Measurements from ENCODE around the gene GSG1L.
"Not testable (repeated sequence)": the region's sequence is repeated elsewhere in the genome, so short reads cannot be mapped to it uniquely, and the experiment has no call there.

GSG1L gene

GRCh38 chr16:27899736-27900135 lies 163.8 kb downstream of the GSG1L start:
- Mint-ChIP-seq H3K4me3 (no peak overlapping the region), H3K36me3 (ENCODE audit: low read depth) (no peaks in the 10 kb centered on the region), H3K27me3 (peaks cover 26% of the 10 kb centered on the region), H3K4me1 (ENCODE audit: low read depth) (no peaks in the 10 kb centered on the region), H3K27ac (no peak overlapping the region), H3K9me3 (no peaks in the 10 kb centered on the region)
- DNase-seq, result no peak

DNA sequence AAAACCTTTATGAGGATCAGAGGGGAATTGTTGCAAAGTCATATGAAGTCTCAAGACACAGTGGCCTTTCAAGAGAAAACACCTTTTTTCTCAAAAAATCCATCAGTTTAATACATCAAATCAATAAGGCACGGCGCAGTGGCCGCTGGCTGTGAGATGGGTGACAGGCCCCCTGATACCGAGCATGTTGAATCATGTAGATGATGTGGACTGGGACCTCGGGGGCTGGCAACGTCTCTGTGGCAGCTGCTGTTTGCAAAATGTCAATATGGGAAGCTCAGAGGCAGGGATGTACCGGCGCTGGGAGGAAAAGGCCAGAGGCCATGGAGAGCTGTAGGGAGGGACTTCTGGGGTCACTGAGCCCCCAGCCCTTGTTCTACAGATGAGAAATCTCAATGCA lies 169.1 kb downstream of the GSG1L start:
- Mint-ChIP-seq H3K4me3 (no peak overlapping the region), H3K27me3 (peaks cover 35% of the 10 kb centered on the region), H3K27ac (no peak overlapping the region)

DNA sequence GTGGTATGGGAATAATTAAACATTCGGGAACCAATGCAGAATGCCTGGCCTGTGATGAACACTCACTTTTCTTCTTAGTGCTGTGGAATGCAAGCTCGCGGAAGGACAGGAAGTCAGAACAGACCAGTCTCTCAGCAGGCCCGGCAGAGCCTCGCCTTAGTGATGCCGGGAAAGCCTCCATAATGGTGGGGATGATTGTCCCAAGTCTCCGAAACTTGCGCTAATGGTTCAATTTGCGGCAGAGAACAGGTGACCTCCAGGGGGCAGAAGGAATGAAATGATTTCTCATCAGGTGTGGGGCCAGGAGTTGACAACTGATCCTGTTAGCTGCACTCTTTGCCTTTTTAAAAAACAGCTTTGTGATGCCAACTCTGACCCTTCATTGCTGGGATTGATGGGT lies 170.6 kb downstream of the GSG1L start:
- Mint-ChIP-seq H3K27ac (no peak overlapping the region), H3K4me3 (no peak overlapping the region), H3K36me3 (ENCODE audit: low read depth) (no peaks in the 10 kb centered on the region), H3K4me1 (ENCODE audit: low read depth) (no peaks in the 10 kb centered on the region), H3K9me3 (no peaks in the 10 kb centered on the region), H3K27me3 (peaks cover 35% of the 10 kb centered on the region)
- DNase-seq, result no peak

More for the DNA sequence above, 169.1 kb downstream of the GSG1L start:
- no peaks in the 10 kb centered on the region for H3K9me3 Mint-ChIP-seq
- no peak for DNase-seq
- H3K4me1 Mint-ChIP-seq (ENCODE audit: low read depth), result no peaks in the 10 kb centered on the region
- no peaks in the 10 kb centered on the region for H3K36me3 Mint-ChIP-seq (ENCODE audit: low read depth)

DNA sequence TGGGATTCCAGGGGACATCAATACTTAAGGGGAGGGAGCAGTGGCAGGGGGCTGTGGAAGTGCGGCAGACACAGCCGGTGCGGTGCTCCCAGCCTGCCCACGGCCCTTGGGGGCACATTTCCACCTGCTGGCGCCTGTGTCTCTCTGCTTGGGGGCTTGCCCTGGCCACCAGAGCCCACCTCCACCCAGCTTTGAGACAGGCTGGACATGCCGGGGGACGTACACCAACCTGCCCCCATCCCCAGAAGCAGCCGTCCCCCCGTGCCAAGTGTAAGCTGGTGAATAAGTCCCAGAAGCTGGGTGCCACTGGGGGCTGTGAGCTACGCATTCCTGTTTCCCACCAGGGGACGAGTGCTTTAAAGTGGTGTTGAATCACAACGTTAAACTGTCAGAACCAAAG lies 172.6 kb downstream of the GSG1L start:
- peaks cover 46% of the 10 kb centered on the region for H3K27me3 Mint-ChIP-seq
- no peaks in the 10 kb centered on the region for H3K4me1 Mint-ChIP-seq (ENCODE audit: low read depth)
- no peak overlapping the region for H3K4me3 Mint-ChIP-seq
- no peak for DNase-seq
- H3K27ac Mint-ChIP-seq, result no peak overlapping the region
- no peaks in the 10 kb centered on the region for H3K9me3 Mint-ChIP-seq
- no peaks in the 10 kb centered on the region for H3K36me3 Mint-ChIP-seq (ENCODE audit: low read depth)

- Mint-ChIP-seq H3K4me1 (ENCODE audit: low read depth) (no peaks in the 10 kb centered on the region), H3K27me3 (peaks cover 52% of the 10 kb centered on the region), H3K9me3 (no peaks in the 10 kb centered on the region), H3K4me3 (no peak overlapping the region), H3K27ac (no peak overlapping the region), H3K36me3 (ENCODE audit: low read depth) (no peaks in the 10 kb centered on the region)
- no peak for DNase-seq
These were observed 173.5 kb downstream of the GSG1L start for GRCh38 chr16:27890006-27890405.

- no peaks in the 10 kb centered on the region for H3K36me3 Mint-ChIP-seq (ENCODE audit: low read depth)
- peaks cover 3% of the 10 kb centered on the region for H3K9me3 Mint-ChIP-seq
- no peak for DNase-seq
- H3K27ac Mint-ChIP-seq, result no peak overlapping the region
- H3K4me3 Mint-ChIP-seq, result no peak overlapping the region
- no peaks in the 10 kb centered on the region for H3K4me1 Mint-ChIP-seq (ENCODE audit: low read depth)
- H3K27me3 Mint-ChIP-seq, result peaks cover 36% of the 10 kb centered on the region
These were observed 179.9 kb downstream of the GSG1L start for GRCh38 chr16:27883576-27883975.

GRCh38 chr16:27880287-27880686 lies 183.2 kb downstream of the GSG1L start:
- Mint-ChIP-seq H3K27ac (no peak overlapping the region), H3K4me1 (ENCODE audit: low read depth) (no peaks in the 10 kb centered on the region), H3K9me3 (peaks cover 21% of the 10 kb centered on the region), H3K4me3 (no peak overlapping the region), H3K36me3 (ENCODE audit: low read depth) (no peaks in the 10 kb centered on the region), H3K27me3 (peaks cover 19% of the 10 kb centered on the region)
- no peak for DNase-seq

GRCh38 chr16:27879601-27880247 lies 183.8 kb downstream of the GSG1L start:
- no peaks in the 10 kb centered on the region for H3K36me3 Mint-ChIP-seq (ENCODE audit: low read depth)
- no peak overlapping the region for H3K4me3 Mint-ChIP-seq
- peaks cover 19% of the 10 kb centered on the region for H3K27me3 Mint-ChIP-seq
- no peak for DNase-seq
- H3K4me1 Mint-ChIP-seq (ENCODE audit: low read depth), result no peaks in the 10 kb centered on the region
- H3K27ac Mint-ChIP-seq, result no peak overlapping the region
- H3K9me3 Mint-ChIP-seq, result peaks cover 23% of the 10 kb centered on the region

DNA sequence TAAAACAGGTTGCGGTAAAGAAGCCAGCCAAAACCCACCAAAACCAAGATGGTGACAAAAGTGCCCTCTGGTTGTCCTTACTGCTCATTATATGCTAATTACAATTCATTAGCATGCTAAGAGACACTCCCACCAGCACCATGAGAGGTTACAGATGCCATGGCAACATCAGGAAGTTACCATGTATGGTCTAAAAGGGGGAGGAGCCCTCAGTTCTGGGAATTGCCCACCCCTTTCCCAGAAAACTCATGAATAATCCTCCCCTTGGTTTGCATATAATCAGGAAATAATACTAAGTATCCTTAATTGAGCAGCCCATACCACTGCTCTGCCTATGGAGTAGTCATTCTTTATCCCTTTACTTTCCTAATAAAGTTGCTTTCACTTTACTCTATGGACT lies 190.9 kb downstream of the GSG1L start:
- H3K27ac Mint-ChIP-seq; H3K4me3 Mint-ChIP-seq; H3K4me1 Mint-ChIP-seq (ENCODE audit: low read depth); H3K36me3 Mint-ChIP-seq (ENCODE audit: low read depth); DNase-seq; H3K27me3 Mint-ChIP-seq: not testable (repeated sequence)
- peaks cover 26% of the 10 kb centered on the region for H3K9me3 Mint-ChIP-seq

- Mint-ChIP-seq H3K4me3 (no peak overlapping the region), H3K9me3 (peaks cover 18% of the 10 kb centered on the region), H3K4me1 (ENCODE audit: low read depth) (peaks cover 3% of the 10 kb centered on the region), H3K36me3 (ENCODE audit: low read depth) (no peaks in the 10 kb centered on the region), H3K27me3 (peaks cover 3% of the 10 kb centered on the region), H3K27ac (no peak overlapping the region)
- DNase-seq, result no peak
These were observed 193.3 kb downstream of the GSG1L start for GRCh38 chr16:27870116-27870798.

DNA sequence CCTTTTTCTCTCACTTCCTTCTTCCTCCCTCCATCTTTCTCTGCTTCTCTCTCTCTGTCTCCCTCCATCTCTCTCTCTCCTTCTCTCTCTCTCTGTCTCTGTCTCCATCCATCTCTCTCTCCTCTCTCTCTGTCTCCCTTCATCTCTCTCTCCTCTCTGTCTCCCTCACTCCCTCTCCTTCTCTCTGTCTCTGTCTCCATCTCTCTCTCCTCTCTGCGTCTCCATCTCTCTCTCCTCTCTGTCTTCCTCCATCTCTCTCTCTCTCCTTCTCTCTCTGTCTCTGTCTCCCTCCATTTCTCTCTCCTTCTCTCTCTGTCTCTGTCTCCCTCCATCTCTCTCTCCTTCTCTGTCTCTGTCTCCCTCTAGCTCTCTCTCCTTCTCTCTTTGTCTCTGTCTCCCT lies 194.1 kb downstream of the GSG1L start:
- peaks cover 15% of the 10 kb centered on the region for H3K9me3 Mint-ChIP-seq
- no peak for DNase-seq
- no peaks in the 10 kb centered on the region for H3K36me3 Mint-ChIP-seq (ENCODE audit: low read depth)
- peaks cover 3% of the 10 kb centered on the region for H3K4me1 Mint-ChIP-seq (ENCODE audit: low read depth)
- no peak overlapping the region for H3K4me3 Mint-ChIP-seq
- H3K27me3 Mint-ChIP-seq, result peaks cover 3% of the 10 kb centered on the region
- H3K27ac Mint-ChIP-seq, result no peak overlapping the region

- Mint-ChIP-seq H3K36me3 (ENCODE audit: low read depth) (no peaks in the 10 kb centered on the region), H3K4me1 (ENCODE audit: low read depth) (peaks cover 3% of the 10 kb centered on the region), H3K27ac (no peak overlapping the region), H3K4me3 (no peak overlapping the region), H3K27me3 (peaks cover 3% of the 10 kb centered on the region), H3K9me3 (peaks cover 18% of the 10 kb centered on the region)
- no peak for DNase-seq
These were observed 195.3 kb downstream of the GSG1L start for GRCh38 chr16:27868180-27868579.

GRCh38 chr16:27867122-27868110 lies 196.1 kb downstream of the GSG1L start:
- Mint-ChIP-seq H3K27ac (no peak overlapping the region), H3K4me1 (ENCODE audit: low read depth) (peaks cover 3% of the 10 kb centered on the region), H3K9me3 (peaks cover 18% of the 10 kb centered on the region), H3K27me3 (peaks cover 3% of the 10 kb centered on the region), H3K36me3 (ENCODE audit: low read depth) (no peaks in the 10 kb centered on the region), H3K4me3 (no peak overlapping the region)
- peak; percentile 48 for DNase-seq

GRCh38 chr16:27863377-27863776 lies 200.1 kb downstream of the GSG1L start:
- H3K27ac Mint-ChIP-seq, result no peak overlapping the region
- no peak overlapping the region for H3K4me3 Mint-ChIP-seq
- H3K27me3 Mint-ChIP-seq, result no peaks in the 10 kb centered on the region
- no peak for DNase-seq
- H3K9me3 Mint-ChIP-seq, result peaks cover 18% of the 10 kb centered on the region
- H3K4me1 Mint-ChIP-seq (ENCODE audit: low read depth), result peaks cover 3% of the 10 kb centered on the region
- H3K36me3 Mint-ChIP-seq (ENCODE audit: low read depth), result no peaks in the 10 kb centered on the region
